ENCODE data around the gene PYGM.

The PYGM gene

GRCh38 chr11:64741375-64742086 is 18.2 kb downstream of the PYGM start:
- TF ChIP-seq, protein P1, sequence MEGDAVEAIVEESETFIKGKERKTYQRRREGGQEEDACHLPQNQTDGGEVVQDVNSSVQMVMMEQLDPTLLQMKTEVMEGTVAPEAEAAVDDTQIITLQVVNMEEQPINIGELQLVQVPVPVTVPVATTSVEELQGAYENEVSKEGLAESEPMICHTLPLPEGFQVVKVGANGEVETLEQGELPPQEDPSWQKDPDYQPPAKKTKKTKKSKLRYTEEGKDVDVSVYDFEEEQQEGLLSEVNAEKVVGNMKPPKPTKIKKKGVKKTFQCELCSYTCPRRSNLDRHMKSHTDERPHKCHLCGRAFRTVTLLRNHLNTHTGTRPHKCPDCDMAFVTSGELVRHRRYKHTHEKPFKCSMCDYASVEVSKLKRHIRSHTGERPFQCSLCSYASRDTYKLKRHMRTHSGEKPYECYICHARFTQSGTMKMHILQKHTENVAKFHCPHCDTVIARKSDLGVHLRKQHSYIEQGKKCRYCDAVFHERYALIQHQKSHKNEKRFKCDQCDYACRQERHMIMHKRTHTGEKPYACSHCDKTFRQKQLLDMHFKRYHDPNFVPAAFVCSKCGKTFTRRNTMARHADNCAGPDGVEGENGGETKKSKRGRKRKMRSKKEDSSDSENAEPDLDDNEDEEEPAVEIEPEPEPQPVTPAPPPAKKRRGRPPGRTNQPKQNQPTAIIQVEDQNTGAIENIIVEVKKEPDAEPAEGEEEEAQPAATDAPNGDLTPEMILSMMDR (IDR thresholded peaks at IDR 0.05; ENCODE audit: borderline replicate concordance, insufficient read depth, low read depth, low read length) = no peak
- H3K4me3 ChIP-seq (ENCODE audit: low read depth, low read length) = no peak overlapping the region

DNA sequence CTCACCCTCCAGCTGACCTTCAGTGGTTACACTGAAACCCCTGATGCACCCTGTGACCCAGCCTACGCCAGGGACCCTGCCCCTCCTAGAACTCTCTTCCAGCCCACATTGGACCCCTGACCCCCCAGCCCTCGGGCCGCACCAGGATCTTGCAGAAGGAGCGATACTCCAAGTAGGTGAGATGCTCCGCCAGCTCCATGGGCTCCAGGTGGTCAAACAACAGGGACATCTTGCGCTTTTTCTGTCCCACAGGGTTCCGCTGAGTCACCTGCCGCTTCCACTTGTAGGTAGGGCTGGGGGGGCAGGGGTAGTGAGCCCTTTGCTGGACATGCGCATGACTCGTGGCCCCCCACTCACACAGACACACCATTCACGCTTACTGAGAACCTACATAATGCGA is 19.9 kb downstream of the PYGM start:
- TF ChIP-seq, protein P1 (IDR thresholded peaks at IDR 0.05; ENCODE audit: borderline replicate concordance, insufficient read depth, low read depth, low read length) = no peak
- H3K4me3 ChIP-seq (ENCODE audit: low read depth, low read length) = no peak overlapping the region

GRCh38 chr11:64736654-64737053 is 23.1 kb downstream of the PYGM start:
- TF ChIP-seq, protein P1 (IDR thresholded peaks at IDR 0.05; ENCODE audit: borderline replicate concordance, insufficient read depth, low read depth, low read length) = no peak
- no peak overlapping the region for H3K4me3 ChIP-seq (ENCODE audit: low read depth, low read length)

DNA sequence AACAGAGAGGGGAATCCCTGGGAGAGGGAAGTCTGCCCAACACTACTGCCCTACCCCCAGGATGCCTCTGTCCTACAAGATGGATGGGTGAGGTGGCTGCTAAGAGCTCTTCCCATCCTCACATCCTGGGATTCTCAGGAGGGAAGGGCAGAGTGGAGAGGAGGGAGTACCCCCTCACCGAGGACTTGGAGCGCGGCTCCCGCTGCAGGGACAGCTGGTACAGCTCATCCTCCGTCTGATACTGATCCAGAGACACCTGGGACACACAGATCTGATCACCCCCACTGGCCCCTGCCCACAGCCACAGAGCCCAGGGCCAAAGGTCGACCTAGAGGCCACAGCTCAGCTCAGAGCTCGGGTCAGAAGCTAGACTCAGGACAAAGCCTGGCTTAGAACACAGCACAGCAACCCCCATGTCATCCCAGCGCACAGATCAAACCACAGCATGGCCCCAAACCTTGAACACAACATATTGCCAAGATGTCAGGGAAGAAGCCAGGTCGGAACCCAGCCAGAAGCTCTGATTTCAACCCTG is 24.0 kb downstream of the PYGM start:
- H3K4me3 ChIP-seq (ENCODE audit: low read depth, low read length) = no peak overlapping the region
- TF ChIP-seq, protein P1 (IDR thresholded peaks at IDR 0.05; ENCODE audit: borderline replicate concordance, insufficient read depth, low read depth, low read length) = no peak

DNA sequence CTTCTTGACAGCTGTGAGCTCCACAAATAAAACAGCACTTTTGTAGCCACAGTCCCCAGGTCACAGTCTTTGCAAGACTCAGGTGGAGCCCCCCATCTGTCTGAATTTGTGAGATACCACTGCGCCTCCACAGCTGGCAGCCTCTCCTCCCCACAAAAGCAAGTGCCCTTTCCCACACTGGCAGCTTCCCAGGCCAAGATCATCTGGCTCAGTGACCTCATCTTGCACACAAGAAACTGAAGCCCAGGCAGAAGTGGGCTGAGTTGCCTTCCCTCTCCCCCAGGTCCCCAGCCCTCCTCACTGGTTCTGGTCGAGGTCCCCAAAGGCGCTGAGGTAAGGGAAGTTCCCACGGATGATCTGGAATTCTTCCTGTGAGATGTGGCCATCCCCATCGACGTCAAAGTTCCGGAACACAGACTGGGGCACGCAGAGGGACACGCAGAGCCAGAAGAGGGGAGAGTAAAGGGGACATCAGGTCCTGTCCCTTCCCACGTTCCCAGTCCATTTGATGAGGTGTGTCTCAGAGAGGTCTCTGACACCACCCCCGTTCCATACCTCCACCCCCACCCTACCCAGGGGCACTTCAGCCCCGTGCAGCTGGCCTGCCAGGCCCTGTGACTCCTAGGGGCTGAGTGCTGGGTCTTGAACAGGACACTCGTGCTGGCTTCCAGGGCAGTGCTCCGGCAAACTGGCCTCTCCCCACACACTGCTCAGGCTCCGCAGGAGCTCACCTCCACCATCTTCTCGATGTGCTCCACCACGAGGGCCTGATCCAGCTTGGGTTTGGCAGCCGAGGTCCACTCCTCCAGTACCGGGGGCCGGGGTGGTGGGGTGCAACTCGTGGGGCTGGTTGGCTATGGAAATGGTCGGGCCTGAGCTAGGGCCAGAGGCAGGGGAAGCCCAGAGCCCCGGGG is 24.7 kb downstream of the PYGM start:
- TF ChIP-seq, protein P1 (IDR thresholded peaks at IDR 0.05; ENCODE audit: borderline replicate concordance, insufficient read depth, low read depth, low read length) = no peak
- no peak overlapping the region for H3K4me3 ChIP-seq (ENCODE audit: low read depth, low read length)

GRCh38 chr11:64731601-64732000 is 28.2 kb downstream of the PYGM start:
- H3K4me3 ChIP-seq (ENCODE audit: low read depth, low read length) = no peak overlapping the region
- TF ChIP-seq, protein P1 (IDR thresholded peaks at IDR 0.05; ENCODE audit: borderline replicate concordance, insufficient read depth, low read depth, low read length) = no peak

Measured in GM12875 (cell line).